Activated effector memory CD4-positive, alpha-beta T cell treated with anti-CD3 and anti-CD28 coated beads, Interleukin-2, amount 50 U/mL, for 16 hours (primary cell): ENCODE measurements around the gene VPS13A.
"Not testable (repeated sequence)": the region's sequence is repeated elsewhere in the genome, so short reads cannot be mapped to it uniquely, and the experiment has no call there.

Experiments used
- DNase-seq: peaks from one replicate; pipeline ENCODE4 v3.0.0-alpha.2; 2020

Gene VPS13A

GRCh38 chr9:77305622-77306400 is 128.5 kb downstream of the VPS13A start:
- no peak for DNase-seq

- DNase-seq: no peak
Observed at GRCh38 chr9:77307166-77307565, 129.8 kb downstream of the VPS13A start.

- DNase-seq: no peak
Observed at GRCh38 chr9:77316058-77316457, 138.7 kb downstream of the VPS13A start.

GRCh38 chr9:77325058-77325457 is 147.7 kb downstream of the VPS13A start:
- DNase-seq: no peak

- DNase-seq: no peak
Observed at GRCh38 chr9:77328102-77328501, 150.8 kb downstream of the VPS13A start.

- no peak for DNase-seq
Observed at GRCh38 chr9:77370064-77370463, 192.7 kb downstream of the VPS13A start.

GRCh38 chr9:77374266-77374665 is 196.9 kb downstream of the VPS13A start:
- no peak for DNase-seq

- no peak for DNase-seq
Observed at GRCh38 chr9:77375956-77376532, 198.7 kb downstream of the VPS13A start.

- DNase-seq: no peak
Observed at GRCh38 chr9:77384406-77384805, 207.1 kb downstream of the VPS13A start.

- DNase-seq: no peak
Observed at GRCh38 chr9:77386187-77386586, 208.9 kb downstream of the VPS13A start.

- no peak for DNase-seq
Observed at GRCh38 chr9:77391834-77392233, 214.5 kb downstream of the VPS13A start.

GRCh38 chr9:77392328-77392727 is 215.0 kb downstream of the VPS13A start:
- DNase-seq: no peak

- not testable (repeated sequence) for DNase-seq
Observed at GRCh38 chr9:77398581-77398980, 221.2 kb downstream of the VPS13A start.

- DNase-seq: no peak
Observed at GRCh38 chr9:77399964-77400363, 222.6 kb downstream of the VPS13A start.

GRCh38 chr9:77402286-77402685 is 225.0 kb downstream of the VPS13A start:
- DNase-seq: no peak

GRCh38 chr9:77403239-77403638 is 225.9 kb downstream of the VPS13A start:
- no peak for DNase-seq

GRCh38 chr9:77408521-77408920 is 231.2 kb downstream of the VPS13A start:
- not testable (repeated sequence) for DNase-seq

GRCh38 chr9:77417566-77417965 is 240.2 kb downstream of the VPS13A start:
- DNase-seq: no peak

- DNase-seq: no peak
Observed at GRCh38 chr9:77418226-77418625, 240.9 kb downstream of the VPS13A start.

- no peak for DNase-seq
Observed at GRCh38 chr9:77420641-77421040, 243.3 kb downstream of the VPS13A start.

GRCh38 chr9:77421506-77422265 is 244.4 kb downstream of the VPS13A start:
- DNase-seq: no peak

- DNase-seq: no peak
Observed at GRCh38 chr9:77422969-77423368, 245.6 kb downstream of the VPS13A start.

GRCh38 chr9:77423841-77424240 is 246.5 kb downstream of the VPS13A start:
- no peak for DNase-seq

GRCh38 chr9:77424993-77425392 is 247.7 kb downstream of the VPS13A start:
- no peak for DNase-seq
